HG02943 (cell line): ENCODE measurements around the gene DRGX.

Experiments used
- ATAC-seq: cut with Tn5 transposase; IDR thresholded peaks from one replicate; pipeline ENCODE4 v1.9.1; 2021; ENCODE audit warnings: mild to moderate bottlenecking, low read depth, moderate library complexity; ENCODE audit not compliant: unreplicated experiment

DRGX gene

GRCh38 chr10:49323171-49323895 lies 72.6 kb downstream of the DRGX start:
- ATAC-seq = no peak

DNA sequence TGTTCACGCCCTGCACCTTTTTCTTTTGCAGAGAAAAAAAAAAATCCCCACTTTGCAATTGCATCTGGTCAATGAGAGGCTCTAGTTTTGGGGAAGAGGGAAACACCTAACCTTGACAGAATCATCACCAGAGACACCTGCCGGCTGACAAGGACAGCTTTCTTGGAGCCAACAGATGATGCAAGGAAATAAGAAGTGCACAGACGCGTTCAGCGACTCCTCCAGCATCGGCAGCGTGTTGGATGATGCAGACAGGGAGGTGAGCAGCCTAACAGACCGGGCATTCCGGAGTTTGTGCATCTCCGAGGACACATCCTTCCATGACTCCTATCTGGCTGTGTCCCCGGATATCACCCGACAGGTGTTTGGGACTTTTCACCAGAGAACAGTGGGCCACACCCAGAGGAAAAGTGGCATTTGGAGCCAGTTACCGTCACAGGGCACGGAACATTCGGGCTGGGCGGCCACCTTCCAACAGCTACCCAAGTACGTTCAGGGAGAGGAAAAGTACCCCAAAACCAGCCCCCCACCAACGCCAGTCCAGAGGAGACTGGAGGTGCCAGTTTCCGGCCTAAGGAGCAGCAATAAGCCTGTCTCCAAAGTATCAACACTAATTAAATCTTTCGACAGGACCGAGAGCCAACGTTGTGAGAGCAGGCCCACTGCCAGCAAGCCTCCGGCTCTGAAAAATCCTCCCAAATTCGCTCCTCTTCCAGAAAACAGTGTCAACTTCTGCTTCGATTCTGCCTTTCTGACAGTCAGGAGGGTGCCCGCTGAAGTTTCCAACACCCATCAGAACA lies 73.3 kb downstream of the DRGX start:
- ATAC-seq = no peak

- ATAC-seq = no peak
Observed at GRCh38 chr10:49321021-49321420, 74.9 kb downstream of the DRGX start.

GRCh38 chr10:49320191-49320590 lies 75.7 kb downstream of the DRGX start:
- ATAC-seq = no peak

DNA sequence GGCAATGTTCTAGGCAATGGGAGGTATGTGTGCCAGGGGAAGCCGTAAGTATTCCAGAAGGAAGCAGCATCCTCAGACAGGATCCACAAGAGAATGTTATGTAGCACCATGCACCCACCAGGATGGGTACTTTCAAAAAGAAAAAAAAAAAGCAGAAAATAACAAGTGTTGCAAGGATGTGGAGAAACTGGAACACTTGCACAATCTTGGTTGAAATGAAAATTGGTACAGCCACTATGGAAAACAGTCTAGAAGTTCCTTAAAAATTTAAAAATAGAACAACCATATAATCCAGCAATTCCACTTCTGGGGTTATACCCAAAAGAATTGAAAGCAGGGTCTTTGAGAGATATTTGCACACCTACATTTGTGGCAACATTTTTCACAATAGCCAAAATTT lies 76.7 kb downstream of the DRGX start:
- no peak for ATAC-seq

- ATAC-seq = no peak
Observed at GRCh38 chr10:49318755-49319154, 77.1 kb downstream of the DRGX start.

GRCh38 chr10:49318028-49318427 lies 77.9 kb downstream of the DRGX start:
- no peak for ATAC-seq

DNA sequence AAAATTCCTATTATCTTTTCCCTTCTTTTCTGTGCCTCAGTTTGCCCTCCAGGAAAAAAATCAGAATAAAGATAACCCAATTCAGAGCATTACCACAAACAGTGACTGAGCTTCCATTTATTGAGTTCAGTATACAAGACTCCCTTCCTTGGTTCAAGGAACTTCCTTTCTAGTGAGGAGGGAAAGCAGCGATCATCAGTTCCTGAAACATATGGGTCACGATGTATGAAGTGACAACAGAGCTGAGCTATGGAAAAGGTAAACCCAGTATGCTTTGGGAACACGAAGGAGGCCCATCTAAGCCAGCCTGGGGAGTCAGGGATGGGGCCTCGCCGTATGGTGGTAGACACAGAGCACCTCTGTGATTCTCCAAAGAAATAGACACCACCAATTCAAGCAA lies 81.1 kb downstream of the DRGX start:
- ATAC-seq = no peak
